GM12872 (cell line): Measurements from ENCODE around the gene SYT11.

ENCODE experiments used
- CTCF ChIP-seq: IDR thresholded peaks from 3 replicates; pipeline ENCODE4 v1.5.1; 2011; ENCODE audit warnings: low read depth, mild to moderate bottlenecking, low read length, moderate library complexity; ENCODE audit not compliant: insufficient read depth

The SYT11 gene

GRCh38 chr1:155884031-155884960, 24.9 kb downstream of the SYT11 start:
- TF ChIP-seq CTCF, result no peak

- no peak for TF ChIP-seq CTCF
Observed at GRCh38 chr1:155884982-155885381, 25.6 kb downstream of the SYT11 start.

- no peak for TF ChIP-seq CTCF
Observed at GRCh38 chr1:155888481-155888880, 29.1 kb downstream of the SYT11 start.

GRCh38 chr1:155889566-155889965, 30.2 kb downstream of the SYT11 start:
- TF ChIP-seq CTCF, result no peak

- TF ChIP-seq CTCF, result no peak
Observed at GRCh38 chr1:155890251-155890650, 30.9 kb downstream of the SYT11 start.

- TF ChIP-seq CTCF, result no peak
Observed at GRCh38 chr1:155892796-155893195, 33.4 kb downstream of the SYT11 start.

GRCh38 chr1:155893389-155894142, 34.2 kb downstream of the SYT11 start:
- no peak for TF ChIP-seq CTCF
